HG02943 (cell line): ENCODE results near the gene PLEKHG5.

Experiments used
- ATAC-seq: cut with Tn5 transposase; IDR thresholded peaks from one replicate; pipeline ENCODE4 v1.9.1; 2021; ENCODE audit warnings: mild to moderate bottlenecking, low read depth, moderate library complexity; ENCODE audit not compliant: unreplicated experiment

Gene PLEKHG5

GRCh38 chr1:6511561-6512244, 20.2 kb upstream of the PLEKHG5 start:
- no peak for ATAC-seq

GRCh38 chr1:6511056-6511455, 19.6 kb upstream of the PLEKHG5 start:
- ATAC-seq, result no peak

- ATAC-seq, result no peak
These were observed 19.0 kb upstream of the PLEKHG5 start for GRCh38 chr1:6510493-6510892.

- no peak for ATAC-seq
These were observed 18.4 kb upstream of the PLEKHG5 start for GRCh38 chr1:6509919-6510291.

GRCh38 chr1:6509220-6509918, 17.9 kb upstream of the PLEKHG5 start:
- ATAC-seq, result no peak

- no peak for ATAC-seq
These were observed 17.3 kb upstream of the PLEKHG5 start for GRCh38 chr1:6508816-6509189.

- no peak for ATAC-seq
These were observed 16.8 kb upstream of the PLEKHG5 start for GRCh38 chr1:6508154-6508815.

- ATAC-seq, result no peak
These were observed 16.0 kb upstream of the PLEKHG5 start for GRCh38 chr1:6507461-6507911.

GRCh38 chr1:6507037-6507428, 15.6 kb upstream of the PLEKHG5 start:
- ATAC-seq, result no peak

- ATAC-seq, result no peak
These were observed 15.0 kb upstream of the PLEKHG5 start for GRCh38 chr1:6506210-6507036.

GRCh38 chr1:6505367-6506209, 14.1 kb upstream of the PLEKHG5 start:
- ATAC-seq, result no peak

GRCh38 chr1:6504887-6505286, 13.4 kb upstream of the PLEKHG5 start:
- ATAC-seq, result no peak

GRCh38 chr1:6503884-6504602, 12.6 kb upstream of the PLEKHG5 start:
- no peak for ATAC-seq

GRCh38 chr1:6502000-6502891, 10.8 kb upstream of the PLEKHG5 start:
- no peak for ATAC-seq

- ATAC-seq, result no peak
These were observed 9.9 kb upstream of the PLEKHG5 start for GRCh38 chr1:6501279-6501813.

GRCh38 chr1:6500544-6501278, 9.2 kb upstream of the PLEKHG5 start:
- ATAC-seq, result no peak

- ATAC-seq, result no peak
These were observed 7.8 kb upstream of the PLEKHG5 start for GRCh38 chr1:6499296-6499695.
